DOHH2 (cell line): ENCODE results near the gene MOK.

Source experiments
- H3F3A ChIP-seq: fragments of 200-600 bp; sonication (generic), shearing (Covaris generic); 2 replicates; pipeline ENCODE4 v1.6.0; 2016; ENCODE audit warnings: antibody characterized with exemption, mild to moderate bottlenecking; ENCODE audit not compliant: control insufficient read depth, insufficient read depth
- H3K27ac ChIP-seq: fragments of 200-600 bp; sonication (generic); 2 replicates; pipeline ENCODE4 v1.5.1; 2014; ENCODE audit warnings: low read depth, mild to moderate bottlenecking, low read length, moderate library complexity
- H3K27me3 ChIP-seq: fragments of 200-600 bp; sonication (generic); 2 replicates; pipeline ENCODE4 v1.6.1; 2014; ENCODE audit warnings: mild to moderate bottlenecking, low read length, mixed read lengths; ENCODE audit not compliant: control insufficient read depth
- H3K36me3 ChIP-seq: fragments of 200-600 bp; sonication (generic); 2 replicates; pipeline ENCODE4 v1.6.1; 2014; ENCODE audit warnings: mild to moderate bottlenecking, low read length, moderate library complexity, mixed read lengths; ENCODE audit not compliant: control insufficient read depth
- H3K4me1 ChIP-seq: fragments of 200-600 bp; sonication (generic); 2 replicates; pipeline ENCODE4 v1.6.1; 2014; ENCODE audit warnings: mild to moderate bottlenecking, low read length, mixed read lengths; ENCODE audit not compliant: control insufficient read depth
- H3K4me2 ChIP-seq: fragments of 200-600 bp; sonication (generic); 2 replicates; pipeline ENCODE4 v1.6.0; 2014; ENCODE audit warnings: mild to moderate bottlenecking, low read length, moderate library complexity
- H3K4me3 ChIP-seq: fragments of 200-600 bp; sonication (generic); 2 replicates; pipeline ENCODE4 v1.5.1; 2014; ENCODE audit warnings: mild to moderate bottlenecking, low read length, mixed read lengths
- H3K79me2 ChIP-seq: fragments of 200-600 bp; sonication (generic); 2 replicates; pipeline ENCODE4 v1.6.1; 2014; ENCODE audit warnings: mild to moderate bottlenecking, low read length, mixed read lengths; ENCODE audit not compliant: control insufficient read depth
- H3K9me2 ChIP-seq: fragments of 200-600 bp; sonication (generic); replicated peaks from 2 replicates; pipeline ENCODE4 v1.6.1; 2014; ENCODE audit warnings: mild to moderate bottlenecking, low read length, mixed read lengths; ENCODE audit not compliant: control insufficient read depth
- H3K9me3 ChIP-seq: fragments of 200-600 bp; sonication (generic); 2 replicates; pipeline ENCODE4 v1.6.1; 2014; ENCODE audit warnings: antibody characterized with exemption, low read length, mixed read lengths; ENCODE audit not compliant: control insufficient read depth, insufficient read depth
- H4K20me1 ChIP-seq: fragments of 200-600 bp; sonication (generic); 2 replicates; pipeline ENCODE4 v1.6.0; 2014; ENCODE audit warnings: low read depth, mild to moderate bottlenecking, antibody characterized with exemption, low read length, moderate library complexity; ENCODE audit not compliant: control insufficient read depth, insufficient read depth
- EZH2phosphoT487 ChIP-seq: fragments of 200-600 bp; sonication (generic); IDR thresholded peaks from 2 replicates; pipeline ENCODE4 v1.6.1; 2017; ENCODE audit warnings: borderline replicate concordance, mild to moderate bottlenecking, antibody characterized with exemption, low read length, moderate library complexity, mixed read lengths
- TF ChIP-seq, protein P1 (sequence below): fragments of 200-600 bp; sonication (generic); IDR thresholded peaks from one replicate; pipeline ENCODE4 v1.5.1; 2014; ENCODE audit warnings: antibody characterized with exemption, mild to moderate bottlenecking, low read depth, low read length; ENCODE audit not compliant: poor library complexity, severe bottlenecking

The MOK gene

DNA sequence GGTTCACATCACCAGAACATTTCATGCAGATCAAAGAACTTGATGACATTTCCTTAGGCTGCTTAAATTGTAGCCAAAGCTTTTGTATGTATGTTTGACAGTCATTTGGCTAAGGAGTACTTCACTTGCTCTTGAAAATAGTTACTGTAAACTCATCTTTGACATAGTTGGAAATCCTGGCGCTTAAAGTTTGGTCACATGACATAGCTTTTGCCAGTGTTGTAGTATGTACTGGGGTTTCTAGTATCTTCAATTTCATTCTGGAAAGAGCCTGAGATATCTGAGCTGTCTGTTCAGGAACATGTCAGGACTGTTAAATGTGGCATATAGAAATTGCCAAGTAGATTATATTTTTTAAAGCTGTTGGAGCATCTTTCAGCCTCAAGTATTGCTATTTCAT, 109.5 kb downstream of the MOK start:
- Histone ChIP-seq H3K79me2 (peaks cover 46% of the 10 kb centered on the region), H3F3A (no peaks in the 10 kb centered on the region), H3K9me3 (no peaks in the 10 kb centered on the region), H3K4me1 (peaks cover 20% of the 10 kb centered on the region), H3K4me3 (no peak overlapping the region), H3K27ac (no peak overlapping the region), H4K20me1 (peaks cover 9% of the 10 kb centered on the region), H3K4me2 (no peak overlapping the region), H3K9me2 (no peaks in the 10 kb centered on the region), H3K36me3 (peaks cover 34% of the 10 kb centered on the region), H3K27me3 (no peaks in the 10 kb centered on the region)
- TF ChIP-seq, protein P1, sequence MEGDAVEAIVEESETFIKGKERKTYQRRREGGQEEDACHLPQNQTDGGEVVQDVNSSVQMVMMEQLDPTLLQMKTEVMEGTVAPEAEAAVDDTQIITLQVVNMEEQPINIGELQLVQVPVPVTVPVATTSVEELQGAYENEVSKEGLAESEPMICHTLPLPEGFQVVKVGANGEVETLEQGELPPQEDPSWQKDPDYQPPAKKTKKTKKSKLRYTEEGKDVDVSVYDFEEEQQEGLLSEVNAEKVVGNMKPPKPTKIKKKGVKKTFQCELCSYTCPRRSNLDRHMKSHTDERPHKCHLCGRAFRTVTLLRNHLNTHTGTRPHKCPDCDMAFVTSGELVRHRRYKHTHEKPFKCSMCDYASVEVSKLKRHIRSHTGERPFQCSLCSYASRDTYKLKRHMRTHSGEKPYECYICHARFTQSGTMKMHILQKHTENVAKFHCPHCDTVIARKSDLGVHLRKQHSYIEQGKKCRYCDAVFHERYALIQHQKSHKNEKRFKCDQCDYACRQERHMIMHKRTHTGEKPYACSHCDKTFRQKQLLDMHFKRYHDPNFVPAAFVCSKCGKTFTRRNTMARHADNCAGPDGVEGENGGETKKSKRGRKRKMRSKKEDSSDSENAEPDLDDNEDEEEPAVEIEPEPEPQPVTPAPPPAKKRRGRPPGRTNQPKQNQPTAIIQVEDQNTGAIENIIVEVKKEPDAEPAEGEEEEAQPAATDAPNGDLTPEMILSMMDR: no peak
- no peak for TF ChIP-seq EZH2phosphoT487

DNA sequence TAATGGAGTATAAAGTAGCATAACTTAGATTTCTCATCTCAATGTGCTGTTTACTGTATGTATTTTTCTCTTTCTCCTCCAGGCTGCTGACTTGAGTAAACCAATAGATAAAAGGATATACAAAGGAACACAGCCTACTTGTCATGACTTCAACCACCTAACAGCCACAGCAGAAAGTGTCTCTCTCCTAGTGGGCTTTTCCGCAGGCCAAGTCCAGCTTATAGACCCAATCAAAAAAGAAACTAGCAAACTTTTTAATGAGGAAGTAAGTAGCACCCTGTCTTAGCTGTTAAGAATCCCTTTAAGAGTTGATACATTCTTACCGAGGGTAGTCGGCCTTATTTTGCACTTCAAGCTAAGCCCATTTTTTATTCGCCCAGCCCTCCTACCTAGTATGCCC, 110.1 kb downstream of the MOK start:
- Histone ChIP-seq H3K79me2 (peaks cover 52% of the 10 kb centered on the region), H3K27ac (no peak overlapping the region)
- TF ChIP-seq, protein P1: no peak
- TF ChIP-seq EZH2phosphoT487: no peak

DNA sequence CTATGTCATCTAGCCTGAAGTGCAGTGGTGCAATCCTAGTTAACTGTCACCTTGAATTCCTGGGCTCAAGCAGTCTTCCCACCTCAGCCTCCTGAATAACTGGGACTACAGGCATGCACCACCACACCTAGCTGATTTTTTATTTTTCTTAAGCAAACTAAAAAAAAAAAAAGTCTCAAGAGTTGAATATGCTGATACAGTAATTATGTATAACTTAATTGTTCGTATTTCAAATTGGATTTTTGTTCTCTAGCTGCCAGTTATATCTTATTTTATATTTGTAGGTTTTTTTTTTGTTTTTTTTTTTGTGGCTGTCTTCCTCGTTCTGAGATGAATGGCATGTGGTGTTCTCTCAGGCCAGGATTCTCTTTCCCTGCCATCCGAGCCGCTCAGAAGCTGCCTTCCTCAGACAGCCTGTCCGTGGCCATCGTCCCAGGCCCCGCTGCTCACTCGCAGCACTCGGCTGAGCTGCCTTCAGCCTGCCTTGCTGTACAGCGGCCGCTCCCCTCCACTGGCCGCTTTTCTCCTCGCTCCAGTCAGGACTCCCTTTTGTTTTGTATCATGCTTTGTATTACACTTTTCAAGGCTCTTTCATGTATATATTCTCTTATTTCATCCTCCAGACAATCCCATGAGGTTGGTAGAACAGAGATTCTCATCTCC, 112.0 kb downstream of the MOK start:
- H4K20me1 ChIP-seq: peaks cover 13% of the 10 kb centered on the region
- H3F3A ChIP-seq: no peaks in the 10 kb centered on the region
- H3K4me2 ChIP-seq: no peak overlapping the region
- H3K4me3 ChIP-seq: no peak overlapping the region
- H3K79me2 ChIP-seq: peaks cover 66% of the 10 kb centered on the region
- H3K27ac ChIP-seq: no peak overlapping the region
- no peaks in the 10 kb centered on the region for H3K9me3 ChIP-seq
- H3K9me2 ChIP-seq: no peaks in the 10 kb centered on the region
- H3K36me3 ChIP-seq: peaks cover 25% of the 10 kb centered on the region
- H3K4me1 ChIP-seq: peaks cover 20% of the 10 kb centered on the region
- no peaks in the 10 kb centered on the region for H3K27me3 ChIP-seq
- TF ChIP-seq, protein P1: no peak
- no peak for TF ChIP-seq EZH2phosphoT487

More for the DNA sequence above, 110.1 kb downstream of the MOK start:
- Histone ChIP-seq H3K9me2 (no peaks in the 10 kb centered on the region), H3K27me3 (no peaks in the 10 kb centered on the region), H3K36me3 (peaks cover 33% of the 10 kb centered on the region), H3K4me3 (no peak overlapping the region), H3K4me1 (peaks cover 20% of the 10 kb centered on the region), H4K20me1 (peaks cover 11% of the 10 kb centered on the region), H3K4me2 (no peak overlapping the region), H3K9me3 (no peaks in the 10 kb centered on the region), H3F3A (no peaks in the 10 kb centered on the region)
